GM12878 (cell line): Measurements from ENCODE around the gene USH1G.

ENCODE experiments used
- BHLHE40 ChIP-seq, 2 experiments: fragments of 450-650 bp in 1 of 2; IDR thresholded peaks; 2 replicates each; pipeline ENCODE4 v1.6.1; 2011 to 2017; ENCODE audit warnings: low read depth in 2 of 2, borderline replicate concordance in 1 of 2, improper control_type of control experiment in 1 of 2, low read length in 1 of 2, mild to moderate bottlenecking in 1 of 2
- BRCA1 ChIP-seq: IDR thresholded peaks from 2 replicates; pipeline ENCODE4 v1.6.1; 2011; ENCODE audit warnings: low read depth, low read length, improper control_type of control experiment
- CREB1 ChIP-seq: IDR thresholded peaks from 2 replicates; pipeline ENCODE4 v1.6.1; 2012; ENCODE audit warnings: low read depth, mild to moderate bottlenecking, inconsistent platforms
- MEF2B ChIP-seq: fragments of 450-650 bp; IDR thresholded peaks from 2 replicates; pipeline ENCODE4 v1.6.1; 2018; ENCODE audit warnings: mild to moderate bottlenecking, moderate library complexity; ENCODE audit not compliant: partially characterized antibody, poor library complexity, severe bottlenecking
- NR2C1 ChIP-seq: fragments of 450-650 bp; IDR thresholded peaks from 2 replicates; pipeline ENCODE4 v1.6.1; 2017; ENCODE audit warnings: antibody characterized with exemption, mild to moderate bottlenecking, moderate library complexity
- NR2C2 ChIP-seq: IDR thresholded peaks from 2 replicates; pipeline ENCODE4 v1.6.1; 2011; ENCODE audit warnings: borderline replicate concordance, low read depth; ENCODE audit not compliant: control insufficient read depth, insufficient read length
- POLR2A ChIP-seq: IDR thresholded peaks from 2 replicates; pipeline ENCODE4 v1.6.1; 2011; ENCODE audit warnings: low read depth, mild to moderate bottlenecking, low read length
- RBBP5 ChIP-seq: fragments of 200-600 bp; sonication (generic); conservative IDR thresholded peaks from 2 replicates; pipeline ENCODE4 v1.6.1; 2016
- SPI1 ChIP-seq: IDR thresholded peaks from 2 replicates; pipeline ENCODE4 v1.6.1; 2011; ENCODE audit warnings: low read depth, mild to moderate bottlenecking, low read length, moderate library complexity, borderline replicate concordance; ENCODE audit not compliant: insufficient read depth
- SRF ChIP-seq, 2 experiments: IDR thresholded peaks; 2 replicates each; pipeline ENCODE4 v1.6.1; 2011; ENCODE audit warnings: low read depth in 2 of 2, low read length in 2 of 2, mild to moderate bottlenecking in 1 of 2, moderate library complexity in 1 of 2
- ZNF217 ChIP-seq: fragments of 450-650 bp; IDR thresholded peaks from 2 replicates; pipeline ENCODE4 v1.6.1; 2017; ENCODE audit warnings: antibody characterized with exemption, mild to moderate bottlenecking
- ZNF384 ChIP-seq: IDR thresholded peaks from 2 replicates; pipeline ENCODE4 v1.6.1; 2012; ENCODE audit warnings: low read depth, mild to moderate bottlenecking, low read length, improper control_type of control experiment, borderline replicate concordance
- TF ChIP-seq, protein P1 (sequence below): fragments of 450-650 bp; IDR thresholded peaks from 2 replicates; pipeline ENCODE4 v1.6.1; 2016; ENCODE audit warnings: mild to moderate bottlenecking, moderate library complexity, borderline replicate concordance
- TF ChIP-seq, protein P2 (sequence below): fragments of 450-650 bp; formaldehyde crosslinking; IDR thresholded peaks from 2 replicates; pipeline ENCODE4 v1.4.0; 2020; ENCODE audit warnings: mild to moderate bottlenecking, moderate library complexity

DNA sequence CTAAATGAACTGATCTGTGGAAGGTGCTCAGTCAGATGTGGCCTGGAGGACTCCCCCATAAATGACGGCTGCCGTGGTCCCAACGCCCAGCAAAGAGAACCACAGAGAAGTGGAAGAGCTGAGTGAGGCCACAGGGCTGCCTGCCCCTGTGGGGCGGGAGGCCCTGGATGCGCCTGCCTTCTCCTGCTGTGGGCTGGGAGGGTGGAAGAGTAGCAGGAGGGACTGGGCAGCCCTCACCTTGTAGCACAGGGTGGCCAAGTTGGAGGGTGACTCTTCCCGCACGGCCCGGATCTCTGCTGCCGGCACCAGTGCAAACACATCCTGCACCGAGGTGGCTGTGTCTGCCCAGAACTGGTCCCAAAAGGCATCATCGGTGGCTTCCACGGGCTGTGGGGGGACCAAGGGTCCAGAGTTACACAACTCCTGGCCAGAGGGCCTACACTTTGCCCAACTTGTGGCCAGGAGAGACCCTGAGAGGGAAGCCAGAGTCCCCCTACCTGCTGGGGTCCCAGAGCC is 41.2 kb upstream of the USH1G start:
- TF ChIP-seq ZNF217 (no peak), RBBP5 (no peak), MEF2B (no peak), ZNF384 (no peak), NR2C2 (no peak), SPI1 (no peak), BRCA1 (no peak), BHLHE40 (IDR thresholded peaks at IDR 0.05; ENCODE audit: borderline replicate concordance in 1 of 2, low read depth in 2 of 2, low read length in 1 of 2) (no peak), NR2C1 (no peak), CREB1 (no peak), POLR2A (no peak), SRF (IDR thresholded peaks at IDR 0.05; ENCODE audit: low read depth in 2 of 2, low read length in 2 of 2) (no peak)
- TF ChIP-seq, protein P1, sequence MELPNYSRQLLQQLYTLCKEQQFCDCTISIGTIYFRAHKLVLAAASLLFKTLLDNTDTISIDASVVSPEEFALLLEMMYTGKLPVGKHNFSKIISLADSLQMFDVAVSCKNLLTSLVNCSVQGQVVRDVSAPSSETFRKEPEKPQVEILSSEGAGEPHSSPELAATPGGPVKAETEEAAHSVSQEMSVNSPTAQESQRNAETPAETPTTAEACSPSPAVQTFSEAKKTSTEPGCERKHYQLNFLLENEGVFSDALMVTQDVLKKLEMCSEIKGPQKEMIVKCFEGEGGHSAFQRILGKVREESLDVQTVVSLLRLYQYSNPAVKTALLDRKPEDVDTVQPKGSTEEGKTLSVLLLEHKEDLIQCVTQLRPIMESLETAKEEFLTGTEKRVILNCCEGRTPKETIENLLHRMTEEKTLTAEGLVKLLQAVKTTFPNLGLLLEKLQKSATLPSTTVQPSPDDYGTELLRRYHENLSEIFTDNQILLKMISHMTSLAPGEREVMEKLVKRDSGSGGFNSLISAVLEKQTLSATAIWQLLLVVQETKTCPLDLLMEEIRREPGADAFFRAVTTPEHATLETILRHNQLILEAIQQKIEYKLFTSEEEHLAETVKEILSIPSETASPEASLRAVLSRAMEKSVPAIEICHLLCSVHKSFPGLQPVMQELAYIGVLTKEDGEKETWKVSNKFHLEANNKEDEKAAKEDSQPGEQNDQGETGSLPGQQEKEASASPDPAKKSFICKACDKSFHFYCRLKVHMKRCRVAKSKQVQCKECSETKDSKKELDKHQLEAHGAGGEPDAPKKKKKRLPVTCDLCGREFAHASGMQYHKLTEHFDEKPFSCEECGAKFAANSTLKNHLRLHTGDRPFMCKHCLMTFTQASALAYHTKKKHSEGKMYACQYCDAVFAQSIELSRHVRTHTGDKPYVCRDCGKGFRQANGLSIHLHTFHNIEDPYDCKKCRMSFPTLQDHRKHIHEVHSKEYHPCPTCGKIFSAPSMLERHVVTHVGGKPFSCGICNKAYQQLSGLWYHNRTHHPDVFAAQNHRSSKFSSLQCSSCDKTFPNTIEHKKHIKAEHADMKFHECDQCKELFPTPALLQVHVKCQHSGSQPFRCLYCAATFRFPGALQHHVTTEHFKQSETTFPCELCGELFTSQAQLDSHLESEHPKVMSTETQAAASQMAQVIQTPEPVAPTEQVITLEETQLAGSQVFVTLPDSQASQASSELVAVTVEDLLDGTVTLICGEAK = no peak
- TF ChIP-seq, protein P2, sequence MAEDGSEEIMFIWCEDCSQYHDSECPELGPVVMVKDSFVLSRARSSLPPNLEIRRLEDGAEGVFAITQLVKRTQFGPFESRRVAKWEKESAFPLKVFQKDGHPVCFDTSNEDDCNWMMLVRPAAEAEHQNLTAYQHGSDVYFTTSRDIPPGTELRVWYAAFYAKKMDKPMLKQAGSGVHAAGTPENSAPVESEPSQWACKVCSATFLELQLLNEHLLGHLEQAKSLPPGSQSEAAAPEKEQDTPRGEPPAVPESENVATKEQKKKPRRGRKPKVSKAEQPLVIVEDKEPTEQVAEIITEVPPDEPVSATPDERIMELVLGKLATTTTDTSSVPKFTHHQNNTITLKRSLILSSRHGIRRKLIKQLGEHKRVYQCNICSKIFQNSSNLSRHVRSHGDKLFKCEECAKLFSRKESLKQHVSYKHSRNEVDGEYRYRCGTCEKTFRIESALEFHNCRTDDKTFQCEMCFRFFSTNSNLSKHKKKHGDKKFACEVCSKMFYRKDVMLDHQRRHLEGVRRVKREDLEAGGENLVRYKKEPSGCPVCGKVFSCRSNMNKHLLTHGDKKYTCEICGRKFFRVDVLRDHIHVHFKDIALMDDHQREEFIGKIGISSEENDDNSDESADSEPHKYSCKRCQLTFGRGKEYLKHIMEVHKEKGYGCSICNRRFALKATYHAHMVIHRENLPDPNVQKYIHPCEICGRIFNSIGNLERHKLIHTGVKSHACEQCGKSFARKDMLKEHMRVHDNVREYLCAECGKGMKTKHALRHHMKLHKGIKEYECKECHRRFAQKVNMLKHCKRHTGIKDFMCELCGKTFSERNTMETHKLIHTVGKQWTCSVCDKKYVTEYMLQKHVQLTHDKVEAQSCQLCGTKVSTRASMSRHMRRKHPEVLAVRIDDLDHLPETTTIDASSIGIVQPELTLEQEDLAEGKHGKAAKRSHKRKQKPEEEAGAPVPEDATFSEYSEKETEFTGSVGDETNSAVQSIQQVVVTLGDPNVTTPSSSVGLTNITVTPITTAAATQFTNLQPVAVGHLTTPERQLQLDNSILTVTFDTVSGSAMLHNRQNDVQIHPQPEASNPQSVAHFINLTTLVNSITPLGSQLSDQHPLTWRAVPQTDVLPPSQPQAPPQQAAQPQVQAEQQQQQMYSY (CRISPR knock-in tag) = no peak
